Activated T-helper 2 cell treated with anti-CD3 and anti-CD28 coated beads, Interferon-gamma antibody, Interleukin-2, Interleukin-4, amounts not matched to agents 10 μg/mL and 5 μg/mL and 100 μg/mL, durations not matched to agents 14 hours and 24 hours and 36 hours (primary cell): ENCODE data around the gene DCC. TPM values are rescaled to one million over a fixed set of nuclear protein-coding genes. Genes with fewer than 3 reads are reported as not detected.

Experiments used
- DNase-seq: peaks from one replicate; pipeline ENCODE4 v3.0.0; 2021; ENCODE audit warnings: low spot score
- H3K27ac Mint-ChIP-seq: one replicate; pipeline ENCODE4 v1.8.0; 2021; ENCODE audit warnings: mixed read lengths
- H3K27me3 Mint-ChIP-seq: one replicate; pipeline ENCODE4 v1.8.0; 2021; ENCODE audit warnings: low read depth, mixed read lengths
- H3K36me3 Mint-ChIP-seq: one replicate; pipeline ENCODE4 v1.8.0; 2021; ENCODE audit warnings: low read depth, mixed read lengths
- H3K4me1 Mint-ChIP-seq: one replicate; pipeline ENCODE4 v1.8.0; 2021; ENCODE audit warnings: low read depth, mixed read lengths
- H3K4me3 Mint-ChIP-seq: one replicate; pipeline ENCODE4 v1.8.0; 2021; ENCODE audit warnings: low read depth, mild to moderate bottlenecking, moderate library complexity, mixed read lengths
- H3K9me3 Mint-ChIP-seq: one replicate; pipeline ENCODE4 v1.8.0; 2021; ENCODE audit warnings: mixed read lengths
- intact Hi-C: fragments of 100-400 bp; cut with micrococcal nuclease; formaldehyde crosslinking; loops from one replicate; pipeline ENCODE4 v1.15.1; 2023
- total RNA-seq: library from RNA; stranded (reverse); gene quantifications from 2 replicates; pipeline ENCODE4 v1.2.3, GENCODE V29; 2022

DCC gene
- total RNA-seq, 1 donor from 2014 or later, result not detected

DNA sequence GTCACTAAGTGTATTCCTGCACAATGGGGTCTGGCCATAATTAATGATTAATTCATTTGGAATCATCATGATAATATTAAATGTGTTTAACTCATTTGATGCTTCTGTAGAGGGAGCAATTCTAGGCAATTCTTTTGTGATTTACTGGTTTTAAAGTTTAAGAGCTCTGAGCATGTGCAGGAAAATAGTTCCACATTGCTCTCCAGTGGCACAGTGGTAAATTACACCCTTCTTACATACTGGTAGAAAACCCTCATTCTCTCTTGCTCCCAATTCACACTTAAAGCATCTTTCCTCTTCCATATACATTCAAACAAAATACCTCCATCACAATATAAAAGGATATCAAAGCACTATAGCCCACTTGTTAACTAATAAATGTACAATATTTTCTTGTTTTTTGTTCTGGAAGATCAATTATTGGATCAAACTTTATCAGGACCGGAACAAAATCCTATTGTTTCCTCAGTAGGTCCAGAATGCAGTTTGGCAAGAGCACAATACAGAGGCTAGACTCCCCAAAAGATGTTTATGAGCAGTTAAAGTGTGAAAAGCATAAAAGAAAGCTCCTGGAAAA, 1040.2 kb downstream of the DCC start:
- Mint-ChIP-seq H3K4me3 (no peak overlapping the region), H3K9me3 (peaks cover 6% of the 10 kb centered on the region), H3K27ac (no peak overlapping the region), H3K27me3 (no peaks in the 10 kb centered on the region), H3K36me3 (no peaks in the 10 kb centered on the region), H3K4me1 (no peaks in the 10 kb centered on the region)
- DNase-seq, result no peak
- intact Hi-C loops, result no loop called here

DNA sequence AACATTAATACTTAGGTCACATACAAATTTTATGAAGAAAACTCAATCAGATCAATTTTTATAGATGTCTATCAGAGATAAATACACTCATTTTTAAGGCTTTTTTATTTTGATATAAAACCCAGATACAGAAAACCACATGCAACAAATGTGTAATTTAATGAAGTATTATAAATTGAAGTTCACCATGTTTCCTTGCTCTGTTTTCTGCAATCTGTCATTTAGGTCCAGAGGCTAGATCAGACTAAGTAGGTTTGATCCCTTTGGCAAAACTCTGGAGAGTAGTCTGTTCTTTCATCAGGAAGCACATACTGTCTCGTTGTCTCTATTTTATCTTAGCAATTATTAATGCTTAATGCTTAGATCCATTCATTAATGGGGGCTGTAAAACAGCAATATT, 1042.9 kb downstream of the DCC start:
- intact Hi-C loops, result no loop called here
- DNase-seq, result no peak
- H3K36me3 Mint-ChIP-seq, result no peaks in the 10 kb centered on the region
- no peaks in the 10 kb centered on the region for H3K27me3 Mint-ChIP-seq
- H3K4me3 Mint-ChIP-seq, result no peak overlapping the region
- H3K27ac Mint-ChIP-seq, result no peak overlapping the region
- peaks cover 6% of the 10 kb centered on the region for H3K9me3 Mint-ChIP-seq
- no peaks in the 10 kb centered on the region for H3K4me1 Mint-ChIP-seq

DNA sequence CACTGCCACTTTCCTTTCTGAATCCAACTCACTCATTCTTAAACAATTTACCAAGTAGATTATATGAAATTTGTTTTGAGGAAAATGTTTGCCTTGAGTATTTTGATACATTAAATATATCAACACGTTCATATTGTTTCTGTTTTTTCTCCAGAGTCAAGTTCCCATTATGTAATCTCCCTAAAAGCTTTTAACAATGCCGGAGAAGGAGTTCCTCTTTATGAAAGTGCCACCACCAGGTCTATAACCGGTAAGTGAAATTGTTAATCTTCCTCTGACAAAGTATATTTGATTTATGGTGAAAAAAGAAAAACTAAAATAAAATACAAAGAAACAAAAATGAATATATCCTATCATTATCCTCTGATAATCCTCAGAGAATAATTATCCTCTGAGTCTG, 1045.9 kb downstream of the DCC start:
- no peaks in the 10 kb centered on the region for H3K36me3 Mint-ChIP-seq
- H3K9me3 Mint-ChIP-seq, result peaks cover 11% of the 10 kb centered on the region
- no peaks in the 10 kb centered on the region for H3K27me3 Mint-ChIP-seq
- intact Hi-C loops, result no loop called here
- no peak overlapping the region for H3K4me3 Mint-ChIP-seq
- no peak overlapping the region for H3K27ac Mint-ChIP-seq
- no peaks in the 10 kb centered on the region for H3K4me1 Mint-ChIP-seq
- DNase-seq, result no peak

DNA sequence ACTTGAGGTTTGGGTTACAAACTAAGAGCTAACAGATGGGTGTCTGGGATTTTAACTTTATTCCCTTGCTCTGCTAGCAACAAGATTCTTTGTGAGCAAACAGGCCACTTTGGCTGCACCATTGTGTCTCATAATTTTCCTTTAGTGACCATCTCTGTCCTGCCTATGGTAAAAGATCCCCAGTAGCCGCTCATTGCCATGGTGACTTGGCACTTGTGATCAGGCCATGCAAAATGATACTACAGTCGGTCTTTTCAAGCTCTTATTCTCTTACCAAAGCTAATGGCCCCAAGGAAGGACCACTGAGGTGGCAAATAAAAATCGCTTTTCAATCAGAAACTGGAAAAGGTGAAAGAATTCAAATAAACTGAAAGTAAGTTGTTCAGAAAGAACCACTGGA, 1047.6 kb downstream of the DCC start:
- intact Hi-C loops, result no loop called here
- Mint-ChIP-seq H3K36me3 (no peaks in the 10 kb centered on the region), H3K27ac (no peak overlapping the region), H3K9me3 (peaks cover 16% of the 10 kb centered on the region), H3K27me3 (no peaks in the 10 kb centered on the region), H3K4me1 (no peaks in the 10 kb centered on the region), H3K4me3 (no peak overlapping the region)
- DNase-seq, result no peak

DNA sequence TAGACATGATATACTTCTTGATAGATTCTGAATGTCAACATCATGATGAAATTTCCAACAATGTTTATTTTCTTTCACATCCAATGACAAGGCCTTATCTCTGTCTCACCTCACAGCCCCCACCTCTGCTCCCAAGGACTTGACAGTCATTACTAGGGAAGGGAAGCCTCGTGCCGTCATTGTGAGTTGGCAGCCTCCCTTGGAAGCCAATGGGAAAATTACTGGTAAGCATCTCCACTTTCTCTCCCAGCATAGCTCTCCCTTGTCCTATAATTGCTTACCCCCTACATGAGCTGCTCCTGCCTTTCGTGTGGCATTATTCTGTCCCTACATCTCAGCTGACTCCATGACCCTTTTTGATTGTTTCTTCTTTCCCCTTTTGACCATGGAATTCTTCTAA, 1062.7 kb downstream of the DCC start:
- Mint-ChIP-seq H3K4me3 (no peak overlapping the region), H3K27ac (no peak overlapping the region), H3K4me1 (no peaks in the 10 kb centered on the region), H3K9me3 (peaks cover 10% of the 10 kb centered on the region), H3K36me3 (no peaks in the 10 kb centered on the region), H3K27me3 (no peaks in the 10 kb centered on the region)
- DNase-seq, result no peak
- intact Hi-C loops, result no loop called here

DNA sequence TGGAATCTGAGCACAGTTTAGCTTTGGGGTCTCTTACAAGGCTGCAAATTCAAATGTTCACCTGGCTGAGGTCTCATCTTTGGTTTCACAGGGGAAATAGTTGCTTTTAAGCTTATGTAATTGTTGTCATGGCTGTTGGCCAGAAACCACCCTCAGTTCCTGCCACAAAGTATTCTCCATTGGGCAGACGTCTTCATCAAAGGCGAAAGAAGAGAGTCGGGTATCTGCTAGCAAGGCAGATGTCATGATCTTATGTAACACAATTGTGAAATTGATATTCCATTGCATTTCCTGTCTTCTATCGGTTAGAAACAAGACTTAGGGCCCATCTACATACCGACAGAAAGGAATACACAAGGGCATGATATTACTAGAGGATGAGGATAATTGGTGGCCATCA, 1068.3 kb downstream of the DCC start:
- Mint-ChIP-seq H3K4me1 (no peaks in the 10 kb centered on the region), H3K27ac (no peak overlapping the region), H3K4me3 (no peak overlapping the region), H3K36me3 (no peaks in the 10 kb centered on the region), H3K9me3 (no peaks in the 10 kb centered on the region), H3K27me3 (no peaks in the 10 kb centered on the region)
- DNase-seq, result no peak
- intact Hi-C loops, result no loop called here

DNA sequence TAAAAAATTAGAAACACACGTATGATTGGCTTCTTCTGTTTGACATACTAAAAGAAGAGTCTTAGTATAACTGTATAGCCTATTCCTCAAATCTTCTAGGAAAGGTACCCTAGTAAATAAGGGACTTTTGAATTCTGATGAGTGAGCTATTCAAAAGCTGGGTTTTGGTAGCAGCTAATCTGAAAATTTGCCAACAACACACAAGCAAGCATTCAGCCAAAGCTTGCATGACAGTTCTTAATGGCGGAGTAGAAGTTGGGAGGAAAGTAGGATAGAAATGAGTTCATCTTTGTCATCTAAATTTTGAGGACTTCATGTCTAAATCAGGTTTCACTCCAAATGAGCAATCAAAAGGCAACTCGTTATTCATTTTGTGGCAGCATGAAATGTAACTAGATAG, 1071.5 kb downstream of the DCC start:
- Mint-ChIP-seq H3K27ac (no peak overlapping the region), H3K4me1 (no peaks in the 10 kb centered on the region), H3K36me3 (no peaks in the 10 kb centered on the region), H3K4me3 (no peak overlapping the region), H3K9me3 (no peaks in the 10 kb centered on the region), H3K27me3 (no peaks in the 10 kb centered on the region)
- intact Hi-C loops, result no loop called here
- DNase-seq, result no peak

DNA sequence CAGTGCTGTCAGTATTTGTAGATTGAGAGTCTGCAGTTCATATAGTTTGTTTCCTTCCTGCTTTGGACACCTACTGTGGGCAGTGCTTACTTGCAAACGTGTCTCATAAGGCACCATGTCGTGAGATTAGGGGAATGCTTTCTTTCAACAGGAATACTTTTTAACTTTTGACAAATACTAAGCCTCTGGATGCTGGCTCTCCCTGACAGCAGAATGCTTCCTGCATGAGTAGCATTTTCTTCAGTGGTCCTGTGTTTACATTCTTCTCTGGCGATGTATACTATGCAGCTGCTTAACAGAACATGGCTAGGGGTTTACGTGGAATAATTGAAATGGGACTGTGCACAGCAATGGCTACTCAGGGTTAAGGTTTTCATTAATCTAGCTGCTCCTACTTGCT, 1077.0 kb downstream of the DCC start:
- Mint-ChIP-seq H3K27me3 (no peaks in the 10 kb centered on the region), H3K4me1 (no peaks in the 10 kb centered on the region), H3K4me3 (no peak overlapping the region), H3K27ac (no peak overlapping the region), H3K9me3 (peaks cover 4% of the 10 kb centered on the region), H3K36me3 (no peaks in the 10 kb centered on the region)
- no peak for DNase-seq
- intact Hi-C loops, result no loop called here

DNA sequence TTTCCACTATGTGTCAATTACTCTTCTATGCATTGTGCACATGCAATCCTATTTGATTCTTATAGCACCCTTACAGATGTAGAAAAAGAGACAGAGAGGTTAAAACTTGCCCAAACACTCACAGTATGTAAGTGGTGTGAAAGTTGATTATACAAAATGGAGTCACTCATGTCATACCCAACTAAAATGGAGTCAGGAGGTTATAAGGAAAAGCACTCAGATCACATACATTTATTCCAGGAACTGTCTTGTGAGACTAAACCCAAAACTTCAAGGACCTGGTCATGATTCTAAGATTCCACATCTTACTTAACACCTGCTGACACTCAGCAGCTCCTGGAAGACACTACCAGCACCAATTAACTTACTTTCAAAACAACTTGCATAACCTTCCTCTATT, 1081.9 kb downstream of the DCC start:
- Mint-ChIP-seq H3K27ac (no peak overlapping the region), H3K4me3 (no peak overlapping the region), H3K4me1 (no peaks in the 10 kb centered on the region), H3K27me3 (no peaks in the 10 kb centered on the region), H3K36me3 (no peaks in the 10 kb centered on the region), H3K9me3 (peaks cover 4% of the 10 kb centered on the region)
- DNase-seq, result no peak
- intact Hi-C loops, result no loop called here

DNA sequence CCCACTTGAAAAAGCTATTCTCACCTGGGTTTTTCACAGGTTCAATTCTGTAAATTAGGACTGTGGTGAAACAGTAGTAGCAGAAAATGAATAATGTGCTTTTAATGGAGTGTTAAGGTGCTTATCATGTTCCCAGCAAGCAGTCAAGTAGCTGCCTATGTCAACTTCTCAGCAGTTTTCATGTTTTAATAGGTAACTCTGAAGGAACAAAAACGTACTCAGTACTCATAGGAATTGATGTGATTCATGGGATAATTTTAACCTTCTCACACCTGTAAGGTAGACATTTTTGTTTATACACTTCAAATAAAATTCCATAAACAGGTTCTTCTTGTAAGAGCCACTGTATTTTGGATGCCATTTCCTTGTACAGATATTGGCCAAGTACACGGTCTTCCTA, 1082.9 kb downstream of the DCC start:
- no peak for DNase-seq
- intact Hi-C loops, result no loop called here
- H3K4me3 Mint-ChIP-seq, result no peak overlapping the region
- H3K4me1 Mint-ChIP-seq, result no peaks in the 10 kb centered on the region
- H3K27me3 Mint-ChIP-seq, result no peaks in the 10 kb centered on the region
- H3K9me3 Mint-ChIP-seq, result peaks cover 4% of the 10 kb centered on the region
- H3K27ac Mint-ChIP-seq, result no peak overlapping the region
- no peaks in the 10 kb centered on the region for H3K36me3 Mint-ChIP-seq

DNA sequence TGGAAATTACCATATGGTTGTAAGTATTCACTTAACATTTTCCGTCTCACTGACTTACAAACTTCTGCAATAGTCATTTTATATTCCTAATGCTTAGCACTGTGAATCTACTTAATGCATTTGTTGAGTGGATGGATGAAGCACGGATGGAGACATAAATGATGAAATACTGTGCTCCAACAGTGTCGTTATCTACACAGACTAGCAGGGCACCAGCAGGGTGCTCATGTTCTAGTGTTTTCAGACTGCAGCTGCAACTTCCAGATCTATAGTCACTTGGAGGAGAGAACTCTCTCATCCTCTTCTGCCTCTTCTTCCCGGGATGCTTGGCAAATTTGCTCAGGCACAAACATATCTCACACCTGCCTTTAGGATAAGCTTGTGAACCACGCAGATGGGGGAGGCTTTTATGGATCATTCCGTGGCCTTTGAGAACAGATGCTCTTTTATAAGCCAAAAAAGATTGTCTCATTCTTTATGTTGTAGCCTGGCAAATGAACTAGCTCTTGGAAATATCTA, 1086.7 kb downstream of the DCC start:
- no peaks in the 10 kb centered on the region for H3K36me3 Mint-ChIP-seq
- no peak for DNase-seq
- H3K27ac Mint-ChIP-seq, result no peak overlapping the region
- no peaks in the 10 kb centered on the region for H3K9me3 Mint-ChIP-seq
- no peaks in the 10 kb centered on the region for H3K27me3 Mint-ChIP-seq
- no peaks in the 10 kb centered on the region for H3K4me1 Mint-ChIP-seq
- no peak overlapping the region for H3K4me3 Mint-ChIP-seq
- intact Hi-C loops, result no loop called here

DNA sequence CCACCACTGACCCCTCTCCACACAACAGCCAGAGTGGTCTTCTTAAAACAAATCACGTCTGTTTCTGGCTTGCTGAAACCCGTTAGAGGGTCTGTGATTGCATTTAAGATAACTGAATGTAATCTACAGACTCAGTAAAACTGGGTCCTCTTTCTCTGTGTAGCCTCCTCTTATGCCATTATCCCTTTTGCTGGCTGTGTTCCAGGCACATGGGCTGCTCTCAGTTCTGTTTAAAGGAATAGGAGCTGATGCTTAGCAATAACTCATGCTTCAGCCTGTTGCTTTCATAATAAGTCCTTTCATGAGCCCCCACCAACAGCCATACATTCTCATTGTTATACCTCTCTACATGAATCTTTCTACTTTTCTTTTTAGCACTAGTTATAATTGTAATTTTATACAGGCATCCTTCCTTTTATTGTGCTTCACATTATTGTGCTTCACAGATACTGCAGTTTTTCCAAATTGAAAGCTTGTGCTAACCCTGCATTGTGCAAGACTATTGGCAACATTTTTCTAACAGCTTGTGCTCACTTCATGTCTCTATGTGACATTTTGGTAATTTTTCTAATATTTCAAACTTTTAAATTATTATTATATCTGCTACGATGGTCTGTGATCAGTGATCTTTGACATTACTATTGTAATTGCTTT, 1101.9 kb downstream of the DCC start:
- intact Hi-C loops, result no loop called here
- Mint-ChIP-seq H3K27me3 (no peaks in the 10 kb centered on the region), H3K9me3 (peaks cover 14% of the 10 kb centered on the region), H3K4me1 (no peaks in the 10 kb centered on the region), H3K4me3 (no peak overlapping the region), H3K27ac (no peak overlapping the region), H3K36me3 (no peaks in the 10 kb centered on the region)
- no peak for DNase-seq

DNA sequence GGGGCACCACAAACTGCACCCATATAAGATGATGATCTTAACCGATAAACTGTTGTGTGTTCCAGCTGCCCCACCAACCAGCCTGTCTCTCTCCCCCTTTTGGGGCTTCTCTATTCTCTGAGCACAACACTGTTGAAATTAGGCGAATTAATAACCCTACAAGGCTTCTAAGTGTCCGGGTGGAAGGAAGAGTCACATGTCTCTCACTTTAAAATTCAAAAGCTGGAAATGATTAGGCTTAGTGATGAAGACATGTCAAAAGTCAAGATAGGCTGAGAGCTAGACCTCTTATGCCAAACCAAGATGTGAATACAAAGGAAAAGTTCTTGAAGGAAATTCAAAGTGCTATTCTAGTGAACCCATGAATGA, 1102.4 kb downstream of the DCC start:
- Mint-ChIP-seq H3K36me3 (no peaks in the 10 kb centered on the region), H3K27ac (no peak overlapping the region), H3K27me3 (no peaks in the 10 kb centered on the region), H3K4me3 (no peak overlapping the region), H3K4me1 (no peaks in the 10 kb centered on the region), H3K9me3 (peaks cover 14% of the 10 kb centered on the region)
- intact Hi-C loops, result no loop called here
- DNase-seq, result no peak

DNA sequence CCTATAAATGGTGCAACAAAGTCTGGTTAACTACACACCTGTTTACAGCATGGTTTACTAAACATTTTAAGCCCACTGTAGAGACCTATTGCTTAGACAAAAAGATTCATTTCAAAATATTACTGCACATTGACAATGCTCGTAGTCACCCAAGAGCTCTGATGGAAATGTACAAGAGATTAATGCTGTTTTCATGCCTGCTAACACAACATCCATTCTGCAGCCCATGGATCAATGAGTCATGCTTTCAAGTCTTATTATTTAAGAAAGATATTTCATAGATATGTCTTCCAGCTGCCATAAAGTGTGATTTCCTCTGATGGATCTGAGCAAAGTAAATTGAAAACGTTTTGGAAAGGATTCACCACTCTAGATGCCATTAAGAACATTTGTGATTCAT, 1103.3 kb downstream of the DCC start:
- no peak overlapping the region for H3K27ac Mint-ChIP-seq
- intact Hi-C loops, result no loop called here
- no peaks in the 10 kb centered on the region for H3K4me1 Mint-ChIP-seq
- no peaks in the 10 kb centered on the region for H3K36me3 Mint-ChIP-seq
- H3K4me3 Mint-ChIP-seq, result no peak overlapping the region
- no peak for DNase-seq
- H3K9me3 Mint-ChIP-seq, result peaks cover 14% of the 10 kb centered on the region
- H3K27me3 Mint-ChIP-seq, result no peaks in the 10 kb centered on the region
